HG02588 (cell line): ENCODE measurements around the gene HPS1.

Source experiments
- ATAC-seq: cut with Tn5 transposase; IDR thresholded peaks from one replicate; pipeline ENCODE4 v1.9.1; 2021; ENCODE audit warnings: mild to moderate bottlenecking, moderate library complexity; ENCODE audit not compliant: unreplicated experiment

HPS1 gene

GRCh38 chr10:98433881-98434732 lies 12.6 kb downstream of the HPS1 start:
- ATAC-seq = no peak

- no peak for ATAC-seq
Observed at GRCh38 chr10:98433371-98433770, 13.4 kb downstream of the HPS1 start.

- no peak for ATAC-seq
Observed at GRCh38 chr10:98432330-98432729, 14.4 kb downstream of the HPS1 start.

GRCh38 chr10:98431016-98431415 lies 15.7 kb downstream of the HPS1 start:
- ATAC-seq = no peak

GRCh38 chr10:98430427-98430826 lies 16.3 kb downstream of the HPS1 start:
- no peak for ATAC-seq

GRCh38 chr10:98429320-98430072 lies 17.2 kb downstream of the HPS1 start:
- no peak for ATAC-seq

GRCh38 chr10:98427011-98427515 lies 19.7 kb downstream of the HPS1 start:
- ATAC-seq = no peak

- peak; percentile 53 for ATAC-seq
Observed at GRCh38 chr10:98425511-98426352, 21.0 kb downstream of the HPS1 start.

GRCh38 chr10:98424295-98425254 lies 22.2 kb downstream of the HPS1 start:
- no peak for ATAC-seq

GRCh38 chr10:98423691-98424120 lies 23.0 kb downstream of the HPS1 start:
- ATAC-seq = no peak

- ATAC-seq = no peak
Observed at GRCh38 chr10:98422182-98422581, 24.6 kb downstream of the HPS1 start.

GRCh38 chr10:98420786-98421185 lies 25.9 kb downstream of the HPS1 start:
- ATAC-seq = no peak

GRCh38 chr10:98419469-98420261 lies 27.1 kb downstream of the HPS1 start:
- no peak for ATAC-seq

GRCh38 chr10:98418665-98419468 lies 27.9 kb downstream of the HPS1 start:
- no peak for ATAC-seq

GRCh38 chr10:98417973-98418664 lies 28.6 kb downstream of the HPS1 start:
- ATAC-seq = no peak

- no peak for ATAC-seq
Observed at GRCh38 chr10:98417481-98417959, 29.2 kb downstream of the HPS1 start.

- ATAC-seq = no peak
Observed at GRCh38 chr10:98416606-98417388, 29.9 kb downstream of the HPS1 start.
